Mammary epithelial cell (primary cell): ENCODE data around the gene TRPM2.

Experiments
- EZH2 ChIP-seq: IDR thresholded peaks from 2 replicates; pipeline ENCODE4 v1.6.1; 2012; ENCODE audit warnings: low read length, inconsistent platforms, borderline replicate concordance
- TF ChIP-seq, protein P1 (sequence below), 2 donors: IDR thresholded peaks in 1 of 2; conservative IDR thresholded peaks in 1 of 2; 2 replicates each; pipeline ENCODE4 v1.5.1; 2011 to 2012; ENCODE audit warnings: inconsistent platforms in 2 of 2, low read length in 2 of 2, mild to moderate bottlenecking in 2 of 2, control low read depth in 1 of 2, low read depth in 1 of 2; ENCODE audit not compliant: insufficient read depth in 1 of 2; ENCODE audit errors: extremely low read depth in 1 of 2

DNA sequence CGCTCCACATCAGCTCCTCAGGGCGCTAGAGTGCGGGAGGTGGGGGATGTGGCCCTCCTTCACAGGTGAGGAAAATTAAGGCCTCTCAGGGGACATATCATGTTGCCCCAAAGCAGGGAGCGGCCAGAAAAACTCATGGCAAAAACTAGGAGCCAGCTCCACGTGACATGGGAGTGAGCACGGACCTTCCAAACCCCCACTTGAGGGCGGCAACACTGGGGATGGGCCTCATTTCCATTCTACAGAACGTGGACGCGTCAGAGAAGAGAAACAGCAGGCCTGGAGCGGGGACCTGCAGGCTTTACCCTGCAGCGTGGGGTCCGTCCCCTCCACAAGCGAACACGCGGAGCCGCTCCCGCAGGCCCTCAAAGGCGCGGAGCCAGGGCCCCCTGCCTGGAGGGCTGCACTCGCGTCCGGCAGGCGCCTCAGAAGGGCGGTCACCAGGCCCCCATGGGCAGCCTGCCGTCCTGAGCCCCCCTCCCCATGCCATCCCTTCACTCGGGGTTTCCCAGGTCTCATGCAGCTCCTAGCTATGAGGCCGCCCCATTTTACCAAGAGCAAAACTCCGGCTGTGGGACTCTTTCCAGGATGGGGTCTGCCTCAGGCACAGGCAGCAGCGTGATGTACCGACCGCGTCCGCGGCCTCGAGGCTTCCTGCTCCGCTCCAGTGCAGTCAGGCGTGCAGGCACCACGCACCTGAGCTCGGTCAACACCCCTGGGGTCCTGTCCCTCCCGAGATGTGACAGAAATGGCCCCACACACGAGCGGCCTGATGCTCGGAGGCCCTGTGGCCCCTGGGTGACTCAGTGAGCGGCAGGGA is 19.7 kb upstream of the TRPM2 start:
- TF ChIP-seq, protein P1, sequence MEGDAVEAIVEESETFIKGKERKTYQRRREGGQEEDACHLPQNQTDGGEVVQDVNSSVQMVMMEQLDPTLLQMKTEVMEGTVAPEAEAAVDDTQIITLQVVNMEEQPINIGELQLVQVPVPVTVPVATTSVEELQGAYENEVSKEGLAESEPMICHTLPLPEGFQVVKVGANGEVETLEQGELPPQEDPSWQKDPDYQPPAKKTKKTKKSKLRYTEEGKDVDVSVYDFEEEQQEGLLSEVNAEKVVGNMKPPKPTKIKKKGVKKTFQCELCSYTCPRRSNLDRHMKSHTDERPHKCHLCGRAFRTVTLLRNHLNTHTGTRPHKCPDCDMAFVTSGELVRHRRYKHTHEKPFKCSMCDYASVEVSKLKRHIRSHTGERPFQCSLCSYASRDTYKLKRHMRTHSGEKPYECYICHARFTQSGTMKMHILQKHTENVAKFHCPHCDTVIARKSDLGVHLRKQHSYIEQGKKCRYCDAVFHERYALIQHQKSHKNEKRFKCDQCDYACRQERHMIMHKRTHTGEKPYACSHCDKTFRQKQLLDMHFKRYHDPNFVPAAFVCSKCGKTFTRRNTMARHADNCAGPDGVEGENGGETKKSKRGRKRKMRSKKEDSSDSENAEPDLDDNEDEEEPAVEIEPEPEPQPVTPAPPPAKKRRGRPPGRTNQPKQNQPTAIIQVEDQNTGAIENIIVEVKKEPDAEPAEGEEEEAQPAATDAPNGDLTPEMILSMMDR (conservative IDR thresholded peaks at IDR 0.05 in 1 of 2, IDR thresholded peaks at IDR 0.05 in 1 of 2; ENCODE audit: extremely low read depth in 1 of 2, insufficient read depth in 1 of 2, low read depth in 1 of 2, low read length in 2 of 2), result no peak
- TF ChIP-seq EZH2, result no peak
